GM23248 (cell line): Measurements from ENCODE around the gene SLC1A3.

Experiments used
- EZH2 ChIP-seq: fragments of 200-600 bp; sonication (generic); IDR thresholded peaks from 2 replicates; pipeline ENCODE4 v1.6.1; 2018; ENCODE audit warnings: antibody characterized with exemption, mild to moderate bottlenecking; ENCODE audit not compliant: insufficient read depth, poor library complexity, severe bottlenecking
- EZH2phosphoT487 ChIP-seq: fragments of 200-600 bp; sonication (generic); IDR thresholded peaks from 2 replicates; pipeline ENCODE4 v1.6.1; 2018; ENCODE audit warnings: antibody characterized with exemption, moderate library complexity, mild to moderate bottlenecking, low read depth; ENCODE audit not compliant: insufficient read depth

DNA sequence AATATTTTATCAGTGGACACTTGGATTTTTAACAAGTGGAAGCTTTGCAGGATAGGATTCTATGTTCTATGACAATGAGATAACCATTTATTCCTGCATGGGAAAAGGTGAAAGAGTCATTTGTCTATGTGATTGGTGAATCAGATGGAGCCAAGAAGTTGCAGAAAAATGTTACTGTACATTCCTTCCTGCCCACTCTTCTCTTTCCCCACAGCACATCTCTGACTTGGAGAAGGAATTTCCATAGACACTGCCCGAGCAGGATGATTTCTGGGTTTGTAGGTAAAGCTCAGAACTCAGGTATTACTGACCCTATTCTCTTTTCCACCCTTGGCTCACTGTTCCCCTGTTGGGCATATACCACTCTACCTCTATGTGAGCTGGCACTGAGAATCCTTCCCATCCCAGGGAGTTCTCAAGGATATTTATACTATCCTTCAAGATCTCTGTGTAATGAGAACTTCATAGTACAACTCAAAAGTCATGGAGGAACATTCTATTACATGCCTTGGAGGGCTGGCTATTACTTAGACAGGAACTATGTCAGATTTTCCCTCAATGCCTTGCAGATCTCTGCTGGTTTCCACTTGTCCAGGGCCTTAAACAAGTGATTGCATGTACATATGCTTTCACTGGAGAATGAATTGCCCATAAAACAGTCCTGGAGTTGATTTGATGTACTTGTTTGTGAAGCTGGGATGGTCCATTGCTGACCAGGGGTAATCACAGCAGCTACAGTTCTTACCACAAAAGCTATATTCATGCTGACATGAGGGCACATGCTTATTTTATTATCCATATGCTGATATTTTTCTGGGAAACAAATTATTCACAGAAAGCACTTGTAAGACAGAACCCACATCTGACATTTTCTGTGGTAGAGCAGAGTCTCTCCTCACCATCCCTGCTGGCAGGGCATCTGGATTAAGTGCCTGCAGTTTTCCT lies 24.1 kb downstream of the SLC1A3 start:
- TF ChIP-seq EZH2 (no peak), EZH2phosphoT487 (no peak)
